ENCODE results near the gene HS6ST3.
"Not testable (repeated sequence)": the region's sequence is repeated elsewhere in the genome, so short reads cannot be mapped to it uniquely, and the experiment has no call there.

The HS6ST3 gene

DNA sequence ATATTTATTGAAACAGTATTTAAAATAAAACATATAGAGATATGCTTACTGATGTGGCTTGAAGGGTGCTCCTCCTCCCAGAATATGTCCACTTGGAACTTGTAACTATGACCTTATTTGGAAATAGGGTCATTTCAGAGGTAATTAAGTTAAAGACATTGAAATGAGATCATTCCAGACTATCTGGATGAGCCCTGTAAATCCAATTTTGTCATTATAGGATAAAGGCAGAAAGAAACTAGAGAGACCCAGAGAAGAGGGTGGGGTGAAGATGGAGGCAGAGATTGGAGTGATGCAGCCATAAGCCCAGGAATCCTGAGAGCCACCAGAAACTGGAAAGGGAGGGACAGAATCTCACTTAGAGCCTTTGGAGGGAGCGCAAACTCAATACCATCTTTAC lies 661.2 kb downstream of the HS6ST3 start:
- no peak for DNase-seq

DNA sequence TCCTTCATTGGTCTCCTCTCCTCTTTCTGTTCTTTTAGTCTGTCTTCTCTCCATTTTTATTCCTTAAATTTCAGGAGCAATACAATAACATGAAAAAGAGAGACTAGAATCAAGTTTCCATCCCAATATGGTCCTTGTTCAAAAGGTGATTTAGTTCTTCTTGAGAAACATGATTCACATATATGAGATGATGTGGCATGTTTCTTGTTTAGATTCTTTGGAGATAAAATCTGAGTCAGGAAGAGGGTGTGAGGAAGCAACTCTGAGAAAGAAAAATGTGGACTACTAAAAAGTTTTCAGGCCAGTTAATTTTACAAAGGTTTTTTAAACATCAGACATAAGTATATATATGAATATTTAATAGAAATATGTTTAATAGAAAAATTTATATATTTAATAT lies 673.0 kb downstream of the HS6ST3 start:
- no peak for DNase-seq

DNA sequence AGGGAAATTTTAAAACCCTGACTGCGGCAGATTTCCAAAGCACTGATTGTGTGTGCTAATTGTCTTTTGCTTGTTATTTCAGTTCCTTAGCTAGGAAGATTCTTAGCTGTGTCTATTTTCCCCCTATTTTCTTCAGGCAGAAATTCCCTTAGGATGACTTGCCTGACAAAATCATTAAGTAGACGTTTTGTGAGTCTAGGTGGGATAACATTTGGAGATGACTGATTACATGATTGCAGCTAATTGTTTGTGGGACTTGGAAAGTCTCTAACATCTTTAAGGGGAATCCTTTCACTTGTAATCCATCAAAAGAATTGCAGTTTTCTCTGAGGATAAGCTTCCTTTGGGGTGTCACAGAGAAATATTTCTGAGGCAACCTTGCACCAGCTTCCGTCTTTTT lies 676.4 kb downstream of the HS6ST3 start:
- DNase-seq = no peak

DNA sequence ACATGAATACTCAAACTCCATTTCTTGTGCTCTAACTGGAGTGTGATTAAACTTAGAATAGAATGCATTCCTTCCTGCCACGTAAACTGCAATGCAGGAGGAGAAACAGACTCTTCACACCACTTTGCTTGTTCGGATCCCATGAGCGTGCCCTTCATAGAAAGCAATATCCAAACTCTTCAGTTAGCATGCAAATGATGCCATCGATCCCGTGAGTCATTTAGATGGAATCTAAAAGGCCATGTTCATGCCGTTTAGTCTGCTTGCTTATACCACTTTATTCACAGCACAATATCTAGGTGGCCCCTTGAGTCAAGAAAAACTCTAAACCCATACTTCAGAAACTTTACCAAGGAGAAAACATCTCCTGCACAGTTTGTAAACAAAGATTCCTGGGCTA lies 678.6 kb downstream of the HS6ST3 start:
- DNase-seq = no peak

DNA sequence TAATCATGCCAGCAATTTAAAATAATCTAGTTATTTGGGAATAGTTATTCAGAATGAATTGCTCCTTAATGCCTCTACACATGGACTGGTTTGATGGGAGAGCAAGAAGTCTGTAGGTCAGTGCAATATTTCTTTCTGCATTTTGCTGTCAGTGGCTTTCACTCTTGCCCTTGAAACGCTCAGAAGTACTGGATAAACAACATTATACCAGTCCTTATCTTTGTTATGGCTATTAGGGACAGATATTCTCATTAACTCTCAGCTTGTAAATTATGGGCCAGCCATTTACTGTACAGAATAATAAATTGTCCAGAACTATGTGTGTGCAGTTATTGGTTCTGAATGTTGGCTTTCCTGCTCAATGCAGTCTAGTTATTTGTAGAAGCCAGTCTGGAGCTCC lies 680.0 kb downstream of the HS6ST3 start:
- no peak for DNase-seq

DNA sequence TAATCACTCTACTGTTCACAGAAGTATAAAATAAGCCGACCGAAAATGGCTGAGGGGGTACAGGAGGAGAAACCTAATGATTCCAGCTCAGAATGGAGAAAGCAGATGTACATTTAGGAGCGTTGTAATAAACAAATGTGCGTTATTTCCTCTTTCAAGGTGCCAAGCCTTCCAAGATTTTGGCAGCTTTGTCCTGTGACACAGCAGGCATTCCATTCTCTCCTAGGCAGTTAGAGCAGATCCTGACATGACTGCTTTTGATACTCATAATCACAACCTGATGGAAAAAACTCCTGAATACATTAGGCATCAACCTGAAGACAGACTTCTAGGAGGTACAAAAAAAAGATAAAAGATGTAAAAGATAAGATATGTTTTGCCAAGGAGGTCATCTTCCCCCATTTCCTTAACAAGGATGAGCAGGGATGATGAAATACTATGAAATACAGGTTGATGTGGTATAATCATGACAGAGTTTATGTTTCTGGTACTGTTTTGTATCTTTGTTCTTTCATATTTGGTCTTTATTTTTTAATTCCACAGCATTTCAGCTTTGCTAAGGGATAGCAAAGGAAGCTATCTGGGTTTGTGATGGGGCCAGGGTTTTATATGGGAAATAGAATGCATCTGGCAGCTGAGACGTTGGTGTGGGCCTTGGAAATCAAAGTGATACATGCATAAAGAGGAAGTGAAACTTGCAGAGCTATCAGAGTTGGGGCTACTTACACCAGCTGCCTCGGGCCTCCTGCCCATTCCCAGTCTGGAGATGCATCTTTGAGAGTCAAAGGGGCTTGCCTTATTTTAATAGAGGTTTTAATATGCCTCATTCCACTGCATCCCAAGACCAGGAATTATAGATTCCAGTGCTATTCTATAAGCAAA lies 681.8 kb downstream of the HS6ST3 start:
- no peak for DNase-seq

DNA sequence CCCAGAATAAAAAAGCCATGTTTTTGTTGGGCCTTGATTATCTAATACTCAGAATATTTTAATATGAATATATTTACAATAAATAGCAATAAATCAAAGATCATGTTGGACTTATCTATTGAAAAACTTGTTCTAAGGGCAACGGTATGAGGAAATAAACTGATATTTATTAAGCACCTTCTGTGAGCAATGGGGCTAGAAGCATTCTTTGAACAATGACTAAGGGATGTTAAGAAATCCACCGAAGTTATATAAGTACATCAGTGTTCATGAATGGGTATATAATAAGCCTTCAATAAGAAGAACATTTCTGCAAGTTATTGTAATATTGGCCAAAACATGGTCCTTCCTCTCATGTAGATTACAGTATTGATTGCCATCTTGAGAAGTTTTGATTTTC lies 682.5 kb downstream of the HS6ST3 start:
- no peak for DNase-seq

DNA sequence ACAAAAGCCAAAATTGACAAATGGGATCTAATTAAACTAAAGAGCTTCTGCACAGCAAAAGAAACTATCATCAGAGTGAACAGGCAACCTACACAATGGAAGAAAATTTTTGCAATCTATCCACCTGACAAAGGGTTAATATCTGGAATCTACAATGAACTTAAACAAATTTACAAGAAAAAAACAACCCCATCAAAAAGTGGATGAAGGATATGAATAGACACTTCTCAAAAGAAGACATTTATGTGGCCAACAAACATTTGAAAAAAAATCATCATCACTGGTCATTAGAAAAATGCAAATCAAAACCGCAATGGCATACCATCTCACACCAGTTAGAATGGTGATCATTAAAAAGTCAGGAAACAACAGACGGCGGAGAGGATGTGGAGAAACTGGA lies 688.4 kb downstream of the HS6ST3 start:
- not testable (repeated sequence) for DNase-seq

DNA sequence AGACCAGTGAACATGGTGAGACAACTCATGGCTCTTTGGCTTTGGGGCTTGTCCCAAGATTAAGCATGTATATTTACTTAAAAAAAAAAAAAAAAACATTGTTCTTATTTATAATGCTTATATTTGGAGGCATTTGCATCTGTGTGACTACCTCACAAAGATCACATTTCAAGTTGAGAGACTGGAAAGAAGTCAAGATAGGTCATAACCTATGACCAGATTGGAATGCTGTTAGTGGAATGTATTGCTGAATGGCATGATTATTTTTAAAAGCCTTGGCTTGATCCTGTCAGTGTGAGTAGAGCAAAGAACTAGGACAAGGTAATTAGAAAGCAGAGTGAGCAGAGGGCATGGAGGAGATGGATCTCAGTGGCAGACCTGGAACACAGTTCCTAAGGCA lies 689.8 kb downstream of the HS6ST3 start:
- DNase-seq = no peak

DNA sequence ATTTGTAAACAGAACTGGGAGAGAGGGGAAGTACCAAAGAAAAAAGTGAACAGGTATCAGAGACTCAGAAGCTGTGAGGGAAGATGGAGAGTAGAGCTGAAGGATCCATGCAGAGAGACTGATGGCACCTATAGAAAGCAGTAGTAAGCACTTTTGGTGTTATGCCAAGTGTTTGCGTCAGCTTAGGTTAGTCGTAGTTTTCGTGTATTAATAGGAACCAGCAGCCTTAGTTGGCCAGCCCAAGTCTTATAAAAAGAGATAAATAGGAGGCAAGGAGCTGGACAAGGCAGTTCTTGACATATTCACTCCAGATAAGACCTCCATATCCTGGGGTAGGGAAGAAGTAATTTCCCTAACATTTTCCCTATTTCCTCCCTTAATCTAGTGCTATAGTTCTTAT lies 690.2 kb downstream of the HS6ST3 start:
- DNase-seq = no peak

DNA sequence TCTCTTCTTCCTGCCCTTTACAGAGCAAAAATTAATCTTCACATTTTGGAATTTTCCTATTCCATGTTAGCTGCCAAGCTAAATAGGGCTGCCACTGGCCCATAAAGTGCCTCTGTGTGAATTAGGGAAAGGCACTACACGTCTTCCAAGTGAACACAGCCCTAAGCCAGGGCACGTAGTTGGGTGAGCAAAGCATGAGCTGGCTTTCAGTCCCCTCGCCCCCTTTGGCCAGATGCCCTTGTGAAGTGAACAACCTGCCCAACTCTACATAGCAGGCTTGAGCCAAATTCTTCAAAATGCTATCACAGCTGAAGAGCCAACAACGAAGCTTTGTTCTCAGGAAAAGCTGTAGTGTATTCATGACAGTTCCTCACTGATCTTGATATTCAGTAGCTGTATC lies 691.2 kb downstream of the HS6ST3 start:
- no peak for DNase-seq

DNA sequence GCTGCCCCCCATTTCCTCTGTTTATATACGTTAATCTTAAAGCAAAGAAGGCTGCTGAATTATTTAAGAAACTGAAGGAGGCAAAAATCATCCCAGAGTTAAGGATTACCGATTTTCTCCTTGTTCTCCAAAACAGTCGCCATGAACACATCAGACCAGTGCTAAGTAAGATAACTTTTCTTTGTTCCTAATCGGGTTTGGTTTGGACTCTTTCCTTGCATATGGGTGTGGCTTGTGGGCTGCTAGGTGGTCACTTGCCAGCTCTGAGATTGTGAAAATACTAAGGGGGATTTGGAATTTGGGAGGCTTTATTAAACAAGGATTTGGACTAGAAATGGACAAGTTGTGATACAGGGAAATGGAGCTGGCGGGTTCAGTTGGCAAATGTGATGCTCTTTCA lies 692.3 kb downstream of the HS6ST3 start:
- DNase-seq = no peak

DNA sequence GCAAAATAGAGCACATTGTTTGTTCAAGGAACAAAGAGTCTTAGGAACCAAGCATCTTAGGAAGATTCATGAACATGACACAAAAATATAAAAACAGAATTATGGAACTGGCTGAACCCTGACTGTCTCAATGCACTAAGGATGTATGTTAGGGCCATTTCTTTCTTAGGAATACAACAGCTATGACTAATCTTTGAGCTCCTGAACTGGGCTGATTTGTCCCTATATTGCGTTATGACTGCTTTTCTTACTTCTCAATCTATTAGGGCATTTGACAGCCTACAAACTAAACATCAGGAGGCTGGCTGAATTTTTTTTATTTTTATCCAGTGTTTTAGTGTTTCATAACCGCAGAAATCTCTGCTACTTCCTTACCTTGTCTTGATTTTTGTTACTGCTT lies 693.1 kb downstream of the HS6ST3 start:
- DNase-seq = no peak

DNA sequence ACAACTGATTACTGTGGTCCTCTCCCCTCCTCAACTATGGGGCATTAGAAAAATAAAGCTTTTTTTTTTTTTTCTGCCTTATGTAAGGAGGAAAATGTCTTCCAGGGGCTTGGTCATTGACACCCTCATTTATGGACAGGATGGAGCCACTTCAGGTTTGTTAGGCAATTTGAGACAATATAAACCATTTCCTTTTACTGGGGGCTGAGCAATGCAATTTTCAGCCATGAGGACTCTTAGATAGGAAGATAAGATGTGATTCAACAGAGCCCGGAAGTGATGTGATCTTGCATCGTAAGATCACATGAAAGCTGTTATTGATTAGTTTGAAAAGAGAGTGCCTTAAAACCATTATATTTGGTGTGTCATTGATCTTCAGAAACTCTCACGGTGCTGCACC lies 693.6 kb downstream of the HS6ST3 start:
- DNase-seq = no peak

DNA sequence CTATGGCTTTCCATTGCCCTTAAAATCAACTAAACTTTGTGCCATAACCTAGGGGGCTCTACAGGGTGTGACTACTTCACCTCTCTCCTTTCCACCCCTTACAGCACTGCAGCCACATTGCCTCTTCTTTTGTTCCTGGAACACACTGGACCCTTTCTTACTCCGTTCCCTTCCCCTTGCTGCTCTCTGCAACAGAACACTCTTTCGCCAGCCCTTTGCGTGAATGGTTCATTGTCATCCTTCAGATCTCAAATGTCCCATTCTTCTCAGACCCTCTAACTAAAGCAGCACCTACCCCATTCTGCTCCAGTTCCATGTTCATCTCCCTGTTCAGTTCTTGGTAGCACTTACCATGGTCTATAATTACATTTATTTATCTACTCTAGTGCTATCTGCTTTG lies 696.1 kb downstream of the HS6ST3 start:
- no peak for DNase-seq

DNA sequence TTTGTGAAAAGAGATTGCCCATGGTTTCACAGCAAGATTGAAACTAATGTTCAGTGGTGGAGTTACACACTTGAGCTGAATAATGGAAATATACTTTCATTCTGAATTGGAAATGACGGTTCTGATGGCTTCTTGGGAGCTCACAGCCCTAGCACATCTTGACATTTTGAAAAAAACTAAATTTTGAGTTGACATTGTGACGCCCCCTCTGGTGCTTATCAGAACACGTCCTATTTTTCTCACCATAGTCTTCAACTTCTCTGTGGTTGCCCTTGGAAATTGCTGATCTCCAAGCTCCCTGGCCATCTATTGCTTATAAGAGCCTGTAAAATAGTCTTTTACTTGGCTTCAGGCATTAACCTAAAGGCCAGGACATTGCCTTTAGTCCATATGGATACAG lies 702.3 kb downstream of the HS6ST3 start:
- no peak for DNase-seq

DNA sequence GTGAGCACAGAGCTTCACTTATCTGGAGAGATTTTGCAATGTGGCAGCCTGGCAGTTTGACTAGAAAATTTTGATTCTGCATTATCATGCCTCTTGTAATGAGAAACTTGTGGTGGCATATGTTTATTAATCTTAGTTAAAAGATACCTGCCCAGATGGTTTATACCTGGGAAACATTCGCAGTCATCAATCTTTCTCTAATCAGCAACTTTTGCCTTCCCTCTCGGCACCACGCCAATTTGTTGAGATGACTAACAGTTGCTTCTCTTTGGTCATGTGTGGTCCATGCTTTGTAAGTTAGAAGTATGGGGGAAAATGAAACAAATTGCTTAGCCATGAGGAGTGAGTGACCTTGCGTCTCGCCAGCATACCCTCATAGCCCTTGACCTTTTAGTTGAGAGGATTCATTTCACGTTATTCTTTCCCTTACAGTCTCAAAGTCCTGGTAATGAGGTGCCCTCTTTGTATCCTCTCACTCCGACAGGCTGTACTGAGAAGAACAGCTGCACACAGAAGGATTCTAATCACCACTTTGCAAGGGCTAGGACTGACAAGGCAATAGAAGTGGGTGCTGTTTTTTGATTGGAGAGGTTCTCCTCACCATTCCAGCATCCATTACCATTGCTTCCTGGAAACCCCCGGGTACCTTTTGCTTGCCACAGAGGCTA lies 703.0 kb downstream of the HS6ST3 start:
- no peak for DNase-seq

DNA sequence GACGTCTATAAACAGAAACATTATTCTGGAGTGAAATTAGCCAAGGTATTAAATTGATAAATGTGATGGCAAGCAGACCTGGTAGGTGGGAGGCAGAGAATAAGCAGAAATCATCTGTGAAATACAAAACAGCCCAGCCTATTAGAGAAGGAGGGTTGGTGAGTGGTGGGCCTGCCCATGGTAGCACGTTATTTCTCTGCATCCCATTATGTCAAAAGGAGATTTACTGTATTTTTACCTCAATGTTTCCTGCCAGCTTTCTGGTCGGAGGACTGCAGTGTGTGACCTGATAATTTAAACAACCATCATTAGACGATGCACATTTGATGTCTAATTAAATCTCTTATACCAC lies 703.5 kb downstream of the HS6ST3 start:
- no peak for DNase-seq

DNA sequence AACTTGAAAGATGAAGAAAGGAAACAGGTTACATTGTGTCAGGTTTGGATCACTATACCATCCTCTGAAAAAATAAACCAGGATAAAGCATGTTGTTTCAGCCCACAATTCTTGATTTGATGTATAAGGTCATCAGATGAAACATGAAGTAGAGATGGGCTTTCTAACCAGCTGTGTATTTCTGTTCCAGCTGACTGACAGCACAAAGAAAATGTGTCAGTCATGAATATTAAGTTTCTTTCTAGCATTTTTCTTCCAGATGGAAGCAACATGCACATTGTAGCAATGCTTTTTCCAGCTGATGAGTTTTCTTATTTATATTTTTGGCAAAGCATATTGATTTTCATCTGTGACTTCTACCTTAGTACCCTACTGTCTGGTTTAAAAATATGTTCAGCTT lies 704.8 kb downstream of the HS6ST3 start:
- DNase-seq = no peak

DNA sequence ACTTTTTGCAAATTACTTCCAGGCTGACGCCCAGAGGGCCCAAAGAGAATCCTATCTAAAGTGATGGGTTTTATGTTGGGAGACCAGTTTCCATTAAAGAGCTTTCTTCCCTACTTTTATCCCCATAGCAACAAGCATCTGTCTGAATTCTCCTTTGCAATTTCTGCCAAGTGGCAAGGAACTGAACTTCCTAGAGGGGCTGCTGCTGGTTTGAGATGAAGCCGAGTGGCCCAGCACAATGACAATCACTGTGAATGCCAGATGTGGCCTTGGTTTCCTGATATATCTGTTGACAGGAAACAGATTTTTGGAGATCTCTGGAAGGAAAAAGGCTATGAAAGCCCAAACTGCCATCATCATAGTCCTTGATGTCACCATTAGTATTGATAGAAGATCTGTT lies 705.8 kb downstream of the HS6ST3 start:
- DNase-seq = no peak

DNA sequence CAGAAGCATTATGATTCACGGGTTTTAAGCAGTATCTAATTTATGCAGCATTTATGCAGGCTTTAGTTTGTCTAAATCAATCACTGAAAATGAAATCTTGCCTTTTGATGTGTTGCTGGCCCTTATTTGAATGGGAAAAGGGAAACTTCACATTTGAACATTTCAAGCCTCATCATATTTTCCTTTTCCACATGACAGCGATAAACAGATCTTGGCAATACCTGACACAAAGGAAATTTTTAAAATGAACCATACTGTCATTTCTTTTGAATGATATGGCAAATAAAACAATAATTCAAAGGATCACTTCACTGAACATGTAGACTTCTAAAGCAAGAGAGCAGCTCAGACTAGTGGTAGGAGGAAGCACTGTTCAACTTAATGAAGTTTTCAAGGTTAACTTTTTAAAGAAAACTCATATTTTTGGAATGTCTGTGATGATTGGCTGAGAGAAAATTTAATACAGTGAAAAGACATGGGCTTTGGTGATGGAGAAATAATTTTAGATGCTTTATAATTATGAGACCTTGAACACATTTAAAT lies 706.3 kb downstream of the HS6ST3 start:
- DNase-seq = no peak

DNA sequence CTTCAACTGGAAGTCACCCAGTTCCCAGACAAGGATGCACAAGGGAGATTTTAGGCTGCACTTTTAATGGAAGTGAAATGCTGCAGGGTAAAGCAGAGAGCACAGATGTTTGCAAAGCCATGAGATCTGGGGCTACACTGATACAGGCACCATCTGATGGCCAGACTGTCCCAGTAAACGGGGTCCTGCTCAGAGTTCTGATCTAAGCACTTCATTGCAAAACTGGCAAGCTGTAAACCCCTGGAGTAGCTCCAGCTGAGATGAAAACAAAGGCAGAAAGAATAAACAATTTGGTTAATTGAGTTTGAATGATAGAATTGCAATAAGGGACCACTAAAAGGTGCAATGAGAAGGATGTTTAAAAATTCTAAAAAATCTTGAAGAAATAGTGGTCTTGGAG lies 707.2 kb downstream of the HS6ST3 start:
- DNase-seq = no peak

DNA sequence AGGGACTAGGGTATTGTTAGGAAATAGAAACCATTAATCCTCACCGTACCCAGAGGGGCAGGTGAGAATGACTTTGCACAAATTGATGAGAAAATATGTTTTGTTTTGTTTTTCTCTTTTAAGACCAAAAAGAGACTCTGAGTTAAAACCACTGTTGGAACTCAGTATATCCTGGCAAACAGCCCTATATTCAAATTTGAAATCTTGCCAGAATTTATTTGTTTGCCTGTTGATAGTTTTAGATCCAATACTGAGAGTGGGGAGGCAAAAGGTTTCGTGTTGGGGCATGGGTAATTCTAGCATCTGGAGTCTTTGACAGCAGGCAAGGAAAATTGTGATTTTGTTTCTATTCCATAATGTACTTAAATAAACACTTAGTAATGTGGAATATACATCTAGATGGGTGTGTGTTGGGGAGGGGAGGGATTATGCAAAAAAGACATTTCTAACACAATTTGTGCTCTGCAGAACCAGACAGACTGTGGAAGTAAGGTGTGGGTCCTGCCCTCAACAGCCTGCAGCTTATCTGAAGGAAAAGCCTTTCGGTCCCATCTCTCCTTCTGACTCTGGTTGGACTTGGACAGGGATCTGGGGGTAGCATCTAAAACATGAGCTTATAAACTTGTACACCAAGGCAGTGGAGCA lies 713.7 kb downstream of the HS6ST3 start:
- DNase-seq = no peak

DNA sequence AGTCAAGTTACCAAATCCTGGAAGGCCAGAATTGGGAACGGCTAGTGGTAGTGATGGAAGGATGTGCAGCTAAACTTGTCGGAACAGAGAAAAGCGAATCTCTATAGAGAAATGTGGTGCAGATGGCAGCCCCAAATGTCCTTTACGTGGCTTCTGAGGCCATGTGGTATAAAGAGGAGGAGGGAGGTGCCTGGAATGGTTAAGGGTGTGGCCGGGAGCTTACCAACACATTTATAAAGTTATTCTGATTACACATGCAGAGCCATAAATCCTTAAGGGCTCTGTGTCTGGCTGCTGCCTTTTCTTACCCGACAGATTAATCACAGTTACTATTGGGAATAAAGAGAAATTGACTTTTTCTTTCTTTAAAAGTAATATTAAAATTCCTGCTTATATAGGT lies 714.3 kb downstream of the HS6ST3 start:
- no peak for DNase-seq

All from KG1 (cell line).